CD4-positive, alpha-beta T cell treated with Interleukin-4 for 4 hours (primary cell): ENCODE results near the gene RAPH1.
"Not testable (repeated sequence)": the region's sequence is repeated elsewhere in the genome, so short reads cannot be mapped to it uniquely, and the experiment has no call there.

Experiments used
- DNase-seq: peaks from one replicate; pipeline ENCODE4 v3.0.0-alpha.2; 2020

RAPH1 gene

GRCh38 chr2:203543898-203544328 is 8.8 kb upstream of the RAPH1 start:
- no peak for DNase-seq

GRCh38 chr2:203540598-203540997 is 5.5 kb upstream of the RAPH1 start:
- DNase-seq: not testable (repeated sequence)

GRCh38 chr2:203538237-203538636 is 3.1 kb upstream of the RAPH1 start:
- DNase-seq: not testable (repeated sequence)

GRCh38 chr2:203536586-203536951 is 1.5 kb upstream of the RAPH1 start:
- DNase-seq: not testable (repeated sequence)

- no peak for DNase-seq
Observed at GRCh38 chr2:203535784-203536585, 884 bp upstream of the RAPH1 start.

GRCh38 chr2:203534621-203535077 is 452 bp downstream of the RAPH1 start:
- no peak for DNase-seq

GRCh38 chr2:203533676-203534591 is 1.2 kb downstream of the RAPH1 start:
- DNase-seq: peak; percentile 53

GRCh38 chr2:203532957-203533658 is 2.0 kb downstream of the RAPH1 start:
- DNase-seq: no peak

GRCh38 chr2:203527719-203528118 is 7.4 kb downstream of the RAPH1 start:
- DNase-seq: no peak

- not testable (repeated sequence) for DNase-seq
Observed at GRCh38 chr2:203513268-203513667, 21.8 kb downstream of the RAPH1 start.

- DNase-seq: no peak
Observed at GRCh38 chr2:203510941-203511305, 24.2 kb downstream of the RAPH1 start.

GRCh38 chr2:203510256-203510940 is 24.7 kb downstream of the RAPH1 start:
- no peak for DNase-seq

- DNase-seq: not testable (repeated sequence)
Observed at GRCh38 chr2:203503460-203503859, 31.6 kb downstream of the RAPH1 start.

- DNase-seq: no peak
Observed at GRCh38 chr2:203501873-203502272, 33.2 kb downstream of the RAPH1 start.

- DNase-seq: no peak
Observed at GRCh38 chr2:203500951-203501350, 34.1 kb downstream of the RAPH1 start.

- DNase-seq: no peak
Observed at GRCh38 chr2:203500297-203500696, 34.8 kb downstream of the RAPH1 start.

GRCh38 chr2:203498161-203498560 is 36.9 kb downstream of the RAPH1 start:
- DNase-seq: peak; percentile 5

GRCh38 chr2:203492965-203493364 is 42.1 kb downstream of the RAPH1 start:
- peak; percentile 41 for DNase-seq

- no peak for DNase-seq
Observed at GRCh38 chr2:203490391-203490790, 44.7 kb downstream of the RAPH1 start.

- no peak for DNase-seq
Observed at GRCh38 chr2:203489531-203489930, 45.6 kb downstream of the RAPH1 start.

- DNase-seq: peak; percentile 67
Observed at GRCh38 chr2:203484266-203485112, 50.6 kb downstream of the RAPH1 start.

GRCh38 chr2:203480623-203481022 is 54.5 kb downstream of the RAPH1 start:
- DNase-seq: no peak
